NK-92 (cell line): ENCODE measurements around the gene RFWD3.

Experiments
- DNase-seq: peaks from one replicate; lab custom pipeline; 2025; ENCODE audit not compliant: unreplicated experiment; lab: John Stamatoyannopoulos, UW

RFWD3 gene

GRCh38 chr16:74583926-74584666, 82.6 kb downstream of the RFWD3 start:
- no peak for DNase-seq

GRCh38 chr16:74582970-74583369, 83.7 kb downstream of the RFWD3 start:
- no peak for DNase-seq

GRCh38 chr16:74580833-74581232, 85.8 kb downstream of the RFWD3 start:
- no peak for DNase-seq

- no peak for DNase-seq
These were observed 87.8 kb downstream of the RFWD3 start for GRCh38 chr16:74578838-74579237.

- no peak for DNase-seq
These were observed 88.2 kb downstream of the RFWD3 start for GRCh38 chr16:74578433-74578832.

GRCh38 chr16:74577882-74578366, 88.8 kb downstream of the RFWD3 start:
- no peak for DNase-seq

- no peak for DNase-seq
These were observed 90.7 kb downstream of the RFWD3 start for GRCh38 chr16:74575807-74576643.

- no peak for DNase-seq
These were observed 91.4 kb downstream of the RFWD3 start for GRCh38 chr16:74575175-74575806.

GRCh38 chr16:74574146-74574545, 92.5 kb downstream of the RFWD3 start:
- DNase-seq = no peak

- DNase-seq = no peak
These were observed 93.1 kb downstream of the RFWD3 start for GRCh38 chr16:74573622-74574021.
